ENCODE results near the gene UBE2E2.
A peak's percentile ranks its signal among the peaks of the same experiment; 100 is the strongest.

Gene UBE2E2

GRCh38 chr3:23390989-23391553 lies 187.9 kb downstream of the UBE2E2 start:
- DNase-seq = no peak

GRCh38 chr3:23395115-23395514 lies 192.0 kb downstream of the UBE2E2 start:
- no peak for DNase-seq

- no peak for DNase-seq
Measured at GRCh38 chr3:23396746-23397145, 193.6 kb downstream of the UBE2E2 start.

- no peak for DNase-seq
Measured at GRCh38 chr3:23399221-23399620, 196.1 kb downstream of the UBE2E2 start.

DNA sequence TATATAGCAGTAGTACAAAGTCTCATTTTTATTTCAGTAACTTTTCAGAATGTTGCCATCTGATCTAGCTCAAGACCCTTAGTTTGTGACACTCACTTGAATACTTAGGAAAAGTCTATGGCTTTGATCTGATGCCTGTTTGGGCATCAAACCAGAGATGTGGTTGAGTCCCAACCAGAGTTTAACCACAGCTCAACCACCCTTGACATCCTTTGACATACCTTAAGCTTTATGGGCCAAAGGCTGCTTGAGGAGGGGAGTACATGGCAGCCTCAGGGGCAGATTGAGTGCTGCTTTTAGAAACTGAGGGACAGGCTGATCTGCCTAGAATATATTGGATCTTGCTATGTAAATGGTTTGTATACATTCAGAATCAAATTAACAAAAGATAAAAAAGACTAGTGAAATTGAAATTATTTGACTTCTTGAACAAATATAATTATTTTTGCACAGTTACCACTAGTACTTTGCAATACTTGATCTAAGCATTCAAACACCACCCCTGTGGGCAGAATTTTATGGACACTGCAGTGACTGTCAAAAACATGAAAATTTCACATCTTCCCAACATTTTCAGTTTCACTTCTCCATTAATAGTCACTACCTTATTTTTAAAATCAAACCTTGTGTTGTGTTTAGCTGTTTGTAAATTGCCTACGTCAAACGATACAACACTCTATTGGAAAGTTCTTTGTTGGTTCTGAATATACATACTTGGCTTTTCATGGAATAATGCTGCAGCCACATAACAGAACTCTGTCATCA lies 199.8 kb downstream of the UBE2E2 start:
- DNase-seq = no peak

- DNase-seq = no peak
Measured at GRCh38 chr3:23404246-23404645, 201.1 kb downstream of the UBE2E2 start.

GRCh38 chr3:23405081-23405480 lies 202.0 kb downstream of the UBE2E2 start:
- no peak for DNase-seq

GRCh38 chr3:23406601-23407000 lies 203.5 kb downstream of the UBE2E2 start:
- DNase-seq = peak; percentile 47

DNA sequence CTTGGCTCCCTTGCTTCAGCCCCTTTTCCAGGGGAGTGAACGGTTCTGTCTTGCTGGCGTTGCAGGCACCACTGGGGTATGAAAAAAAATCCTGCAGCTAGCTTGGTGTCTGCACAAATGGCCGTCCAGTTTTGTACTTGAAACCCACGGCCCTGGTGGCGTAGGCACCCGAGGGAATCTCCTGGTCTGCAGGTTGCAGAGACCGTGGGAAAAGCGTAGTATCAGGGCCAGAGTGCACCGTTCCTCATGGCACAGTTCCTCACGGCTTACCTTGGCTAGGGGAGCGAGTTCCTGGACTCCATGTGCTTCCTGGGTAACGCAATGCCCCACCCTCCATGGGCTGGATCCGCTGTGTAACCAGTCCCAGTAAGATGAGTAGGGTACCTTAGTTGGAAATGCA lies 214.9 kb downstream of the UBE2E2 start:
- no peak for DNase-seq

DNA sequence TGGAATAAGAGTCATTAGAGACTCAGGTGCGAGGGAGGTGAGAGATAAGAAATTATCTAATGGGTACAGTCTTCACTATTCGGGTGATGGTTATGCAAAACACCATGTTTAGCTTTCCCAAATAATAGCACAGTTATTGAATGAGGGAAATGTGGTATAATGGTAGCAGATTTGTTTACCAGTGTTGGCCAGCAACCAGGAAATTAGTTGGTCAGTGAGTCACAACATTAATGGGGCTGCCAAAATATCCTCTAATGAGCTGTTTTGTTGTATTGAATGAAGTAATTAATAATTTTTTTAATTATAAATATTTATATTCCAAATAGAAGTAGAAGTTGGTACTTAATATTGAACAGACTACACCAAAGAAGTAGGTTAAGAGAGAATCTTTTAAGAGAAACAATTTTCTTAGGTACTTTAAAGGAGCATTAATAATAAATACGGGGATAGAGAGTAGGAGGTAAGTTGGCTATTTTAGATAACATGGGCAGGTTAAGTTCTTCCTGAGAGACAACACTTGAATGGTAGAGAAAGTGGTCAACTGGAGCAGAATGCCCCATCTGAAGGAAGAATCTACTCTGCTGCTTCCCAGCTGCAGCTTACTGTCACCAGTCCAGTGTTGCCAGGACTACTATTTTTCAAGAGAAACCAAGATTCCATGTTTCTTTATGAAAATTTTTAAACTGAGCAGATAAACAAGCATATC lies 218.8 kb downstream of the UBE2E2 start:
- no peak for DNase-seq

DNA sequence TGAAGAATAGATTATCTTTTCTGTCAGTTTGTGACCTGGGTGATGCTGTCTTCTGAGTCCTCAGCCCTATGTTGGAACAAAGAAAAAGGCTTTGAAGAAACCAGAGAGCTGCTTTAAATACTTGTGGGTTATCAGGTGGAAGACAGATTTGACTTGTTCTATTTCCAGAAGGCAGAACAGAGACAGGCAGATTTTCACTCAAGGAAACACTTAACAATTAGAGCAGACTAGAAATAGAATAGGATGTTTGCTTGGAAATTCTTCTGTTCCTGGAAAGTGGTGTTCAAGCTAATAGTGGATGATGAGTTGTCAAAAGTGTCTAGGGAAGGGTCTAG lies 219.4 kb downstream of the UBE2E2 start:
- DNase-seq = no peak

- DNase-seq = no peak
Measured at GRCh38 chr3:23425410-23425809, 222.3 kb downstream of the UBE2E2 start.

- DNase-seq = peak; percentile 46
Measured at GRCh38 chr3:23430781-23431398, 227.8 kb downstream of the UBE2E2 start.

DNA sequence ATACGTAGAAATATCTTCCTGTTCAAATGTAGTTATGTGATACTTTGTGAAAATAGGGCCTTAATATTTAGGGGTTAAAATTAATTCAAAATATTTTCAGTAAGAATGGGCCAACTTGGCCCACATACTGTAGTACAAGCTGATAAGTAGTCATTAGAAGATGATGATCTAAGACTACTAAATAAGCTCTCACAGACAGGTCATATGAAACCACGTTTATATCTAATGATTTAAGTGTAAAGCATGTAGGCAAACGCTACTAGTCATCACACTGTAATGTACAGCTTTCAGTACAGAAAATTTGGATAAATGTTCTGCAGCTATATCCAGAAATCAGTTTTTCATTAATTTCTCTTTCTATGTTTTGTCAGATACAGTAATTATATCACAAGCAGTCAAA lies 228.6 kb downstream of the UBE2E2 start:
- peak; percentile 45 for DNase-seq

- DNase-seq = peak; percentile 5
Measured at GRCh38 chr3:23435318-23435717, 232.2 kb downstream of the UBE2E2 start.

- DNase-seq = no peak
Measured at GRCh38 chr3:23435904-23436303, 232.8 kb downstream of the UBE2E2 start.

GRCh38 chr3:23437484-23438145 lies 234.5 kb downstream of the UBE2E2 start:
- no peak for DNase-seq

GRCh38 chr3:23438657-23439056 lies 235.5 kb downstream of the UBE2E2 start:
- no peak for DNase-seq

DNA sequence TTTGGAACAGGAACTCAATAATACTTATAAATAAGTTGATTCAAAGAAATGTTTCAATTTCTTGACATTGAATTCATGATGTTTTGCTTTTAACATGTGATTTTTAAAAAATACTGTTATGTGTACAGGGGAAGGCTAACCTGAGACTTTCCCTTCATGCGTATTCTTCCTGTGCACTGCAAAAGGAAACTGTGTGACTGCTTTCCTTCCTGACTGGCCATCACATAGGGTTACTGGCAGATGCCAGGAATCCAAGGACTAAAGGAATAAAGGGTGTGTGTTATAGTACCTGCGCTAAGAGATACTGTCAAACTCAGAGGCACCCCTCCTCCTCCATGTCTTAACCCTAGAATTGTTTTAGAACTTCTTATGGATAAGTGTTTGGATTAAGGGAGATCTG lies 236.0 kb downstream of the UBE2E2 start:
- no peak for DNase-seq

- DNase-seq = no peak
Measured at GRCh38 chr3:23440416-23441294, 237.5 kb downstream of the UBE2E2 start.

- DNase-seq = peak; percentile 54
Measured at GRCh38 chr3:23442598-23443383, 239.7 kb downstream of the UBE2E2 start.
